CD4-positive, CD25-positive, alpha-beta regulatory T cell (primary cell): Measurements from ENCODE around the gene AEN. TPM values are rescaled to one million over a fixed set of nuclear protein-coding genes. Genes with fewer than 3 reads are reported as not detected.

Experiments
- ATAC-seq, 2 donors: fragments of 150-1000 bp; cut with Tn5 transposase; one replicate each; pipeline ENCODE4 v1.10.0; 2021; ENCODE audit warnings: low read depth in 2 of 2, moderate number of reproducible peaks in 2 of 2, moderate library complexity in 1 of 2
- DNase-seq, 3 donors: peaks; one replicate each; pipeline versions ENCODE4 v3.0.0 to v3.0.0-alpha.2; 2012 to 2022; ENCODE audit warnings: mixed read lengths in 1 of 3
- H3K27ac ChIP-seq: one replicate; pipeline ENCODE4 v1.7.0; 2013; ENCODE audit warnings: mild to moderate bottlenecking, low read length; ENCODE audit not compliant: insufficient read depth, poor library complexity, severe bottlenecking
- H3K27me3 ChIP-seq: one replicate; pipeline ENCODE4 v1.7.0; 2013; ENCODE audit warnings: low read length; ENCODE audit not compliant: control insufficient read depth, insufficient read depth
- H3K36me3 ChIP-seq: one replicate; pipeline ENCODE4 v1.7.0; 2013; ENCODE audit warnings: mild to moderate bottlenecking, low read length, moderate library complexity; ENCODE audit not compliant: control insufficient read depth, insufficient read depth
- H3K4me1 ChIP-seq: 2 replicates; pipeline ENCODE4 v1.7.0; 2013; ENCODE audit warnings: mild to moderate bottlenecking, low read length; ENCODE audit not compliant: insufficient read depth, control insufficient read depth, poor library complexity, severe bottlenecking
- H3K4me3 ChIP-seq: one replicate; pipeline ENCODE4 v1.7.0; 2013; ENCODE audit warnings: low read depth, mild to moderate bottlenecking, low read length, moderate library complexity
- H3K9me3 ChIP-seq, 2 experiments: 1 replicate in 1 of 2; 2 replicates in 1 of 2; pipeline ENCODE4 v1.7.0; 2013; ENCODE audit warnings: low read length in 2 of 2, mild to moderate bottlenecking in 1 of 2, moderate library complexity in 1 of 2; ENCODE audit not compliant: control insufficient read depth in 2 of 2
- H3K27ac Mint-ChIP-seq, 3 donors: one replicate each; pipeline ENCODE4 v1.8.0; 2020 to 2022; ENCODE audit warnings: mild to moderate bottlenecking in 3 of 3, mixed read lengths in 3 of 3, moderate library complexity in 2 of 3
- H3K27me3 Mint-ChIP-seq: one replicate; pipeline ENCODE4 v1.8.0; 2022; ENCODE audit warnings: mild to moderate bottlenecking, mixed read lengths
- H3K36me3 Mint-ChIP-seq: one replicate; pipeline ENCODE4 v1.8.0; 2020; ENCODE audit warnings: mixed read lengths
- H3K4me1 Mint-ChIP-seq, 4 donors: one replicate each; pipeline ENCODE4 v1.8.0; 2020 to 2022; ENCODE audit warnings: mixed read lengths in 4 of 4, mild to moderate bottlenecking in 1 of 4
- H3K4me3 Mint-ChIP-seq, 4 donors: one replicate each; pipeline ENCODE4 v1.8.0; 2020 to 2022; ENCODE audit warnings: mild to moderate bottlenecking in 4 of 4, mixed read lengths in 4 of 4, moderate library complexity in 3 of 4
- H3K9me3 Mint-ChIP-seq, 7 donors: one replicate each; pipeline ENCODE4 v1.8.0; 2020 to 2022; ENCODE audit warnings: mixed read lengths in 7 of 7, mild to moderate bottlenecking in 3 of 7, moderate library complexity in 2 of 7
- polyA plus RNA-seq, 4 donors: library from polyadenylated mRNA; unstranded; fragments of 300-500 nt; fragmentation: Illumina TruSeq; gene quantifications; one replicate each; pipeline ENCODE4 v1.2.3, GENCODE V29; 2021
- total RNA-seq: library from RNA; stranded (reverse); gene quantifications from one replicate; pipeline ENCODE4 v1.2.3, GENCODE V29; 2022

The AEN gene
- total RNA-seq, result 52.4 TPM
- 10 to 100 TPM; 28.7 to 37.7 (median 35.4) TPM for polyA plus RNA-seq

- Mint-ChIP-seq H3K4me1 (peaks cover 11 to 51% (median 38%) of the 10 kb centered on the region in 4 donors), H3K36me3 (no peaks in the 10 kb centered on the region), H3K9me3 (peaks cover 0 to 1% (median 0%) of the 10 kb centered on the region in 7 donors), H3K4me3 (peak within 1 kb of the TSS; percentile 90 to 96 (median 91)), H3K27ac (peak within 1 kb of the TSS; percentile 95 to 99 (median 98)), H3K27me3 (peaks cover 10% of the 10 kb centered on the region)
- DNase-seq, result peak; percentile 94 to 97 (median 96)
- Histone ChIP-seq H3K27me3 (no peaks in the 10 kb centered on the region), H3K9me3 (no peaks in the 10 kb centered on the region), H3K27ac (peak within 1 kb of the TSS; percentile 90), H3K36me3 (peaks cover 2% of the 10 kb centered on the region), H3K4me1 (peaks cover 54% of the 10 kb centered on the region), H3K4me3 (peak within 1 kb of the TSS; percentile 93)
- ATAC-seq, result peak; percentile 90 to 92
Measured at GRCh38 chr15:88620995-88621772, at the start of gene AEN. Gene AEN (plus strand): TSS chr15:88621340. CDS start chr15:88626210, 4,870 bp downstream.

GRCh38 chr15:88571852-88572259 is 49.3 kb upstream of the AEN start:
- H3K27ac Mint-ChIP-seq, result peak overlapping the region in 1 of 3 donors; percentile 58

GRCh38 chr15:88574077-88574476 is 47.1 kb upstream of the AEN start:
- Mint-ChIP-seq H3K9me3 (peaks cover 0 to 1% (median 0%) of the 10 kb centered on the region in 7 donors), H3K36me3 (no peaks in the 10 kb centered on the region), H3K4me1 (no peaks in the 10 kb centered on the region), H3K27me3 (peaks cover 13% of the 10 kb centered on the region), H3K4me3 (no peak overlapping the region), H3K27ac (no peak overlapping the region)
- Histone ChIP-seq H3K9me3 (no peaks in the 10 kb centered on the region), H3K36me3 (no peaks in the 10 kb centered on the region), H3K27ac (no peak overlapping the region), H3K4me3 (no peak overlapping the region), H3K27me3 (peaks cover 3% of the 10 kb centered on the region), H3K4me1 (no peaks in the 10 kb centered on the region)
- ATAC-seq (no peak), DNase-seq (no peak)

More at GRCh38 chr15:88571852-88572259, 49.3 kb upstream of the AEN start:
- Mint-ChIP-seq H3K4me1 (no peaks in the 10 kb centered on the region), H3K4me3 (peak overlapping the region in 1 of 4 donors; percentile 54), H3K27me3 (peaks cover 12% of the 10 kb centered on the region), H3K9me3 (peaks cover 0 to 3% (median 0%) of the 10 kb centered on the region in 7 donors), H3K36me3 (no peaks in the 10 kb centered on the region)
- Histone ChIP-seq H3K27ac (no peak overlapping the region), H3K4me1 (no peaks in the 10 kb centered on the region), H3K9me3 (no peaks in the 10 kb centered on the region), H3K27me3 (peaks cover 3% of the 10 kb centered on the region), H3K36me3 (no peaks in the 10 kb centered on the region), H3K4me3 (no peak overlapping the region)
- DNase-seq (no peak), ATAC-seq (no peak)

GRCh38 chr15:88574655-88575054 is 46.5 kb upstream of the AEN start:
- Mint-ChIP-seq H3K4me1 (no peaks in the 10 kb centered on the region), H3K4me3 (no peak overlapping the region), H3K36me3 (no peaks in the 10 kb centered on the region), H3K27ac (no peak overlapping the region), H3K9me3 (peaks cover 0 to 1% (median 0%) of the 10 kb centered on the region in 7 donors), H3K27me3 (peaks cover 17% of the 10 kb centered on the region)
- Histone ChIP-seq H3K4me3 (no peak overlapping the region), H3K4me1 (no peaks in the 10 kb centered on the region), H3K27me3 (peaks cover 3% of the 10 kb centered on the region), H3K36me3 (no peaks in the 10 kb centered on the region), H3K27ac (no peak overlapping the region), H3K9me3 (no peaks in the 10 kb centered on the region)
- no peak for DNase-seq
- no peak for ATAC-seq

GRCh38 chr15:88579322-88579721 is 41.8 kb upstream of the AEN start:
- no peaks in the 10 kb centered on the region for H3K9me3 ChIP-seq
- DNase-seq (no peak), ATAC-seq (no peak)
- Mint-ChIP-seq H3K36me3 (no peaks in the 10 kb centered on the region), H3K4me1 (no peaks in the 10 kb centered on the region), H3K27ac (no peak overlapping the region), H3K9me3 (peaks cover 0 to 1% (median 0%) of the 10 kb centered on the region in 7 donors), H3K4me3 (no peak overlapping the region), H3K27me3 (peaks cover 11% of the 10 kb centered on the region)
- H3K4me1 ChIP-seq, result no peaks in the 10 kb centered on the region
- H3K27ac ChIP-seq, result no peak overlapping the region
- H3K4me3 ChIP-seq, result no peak overlapping the region
- H3K36me3 ChIP-seq, result no peaks in the 10 kb centered on the region
- peaks cover 8% of the 10 kb centered on the region for H3K27me3 ChIP-seq

GRCh38 chr15:88580532-88580931 is 40.6 kb upstream of the AEN start:
- H3K4me3 ChIP-seq, result no peak overlapping the region
- no peaks in the 10 kb centered on the region for H3K36me3 Mint-ChIP-seq
- no peaks in the 10 kb centered on the region for H3K36me3 ChIP-seq
- H3K9me3 ChIP-seq, result no peaks in the 10 kb centered on the region
- ATAC-seq (no peak), DNase-seq (no peak)
- H3K9me3 Mint-ChIP-seq, result peaks cover 0 to 1% (median 0%) of the 10 kb centered on the region in 7 donors
- H3K4me1 Mint-ChIP-seq, result no peaks in the 10 kb centered on the region
- no peak overlapping the region for H3K27ac Mint-ChIP-seq
- no peaks in the 10 kb centered on the region for H3K4me1 ChIP-seq
- H3K27ac ChIP-seq, result no peak overlapping the region
- no peak overlapping the region for H3K4me3 Mint-ChIP-seq
- peaks cover 11% of the 10 kb centered on the region for H3K27me3 Mint-ChIP-seq
- peaks cover 8% of the 10 kb centered on the region for H3K27me3 ChIP-seq

- H3K36me3 ChIP-seq, result no peaks in the 10 kb centered on the region
- peaks cover 0 to 3% of the 10 kb centered on the region in 2 experiments for H3K9me3 ChIP-seq
- DNase-seq (no peak), ATAC-seq (no peak)
- Mint-ChIP-seq H3K27ac (no peak overlapping the region), H3K27me3 (peaks cover 20% of the 10 kb centered on the region), H3K4me3 (no peak overlapping the region), H3K4me1 (no peaks in the 10 kb centered on the region), H3K36me3 (no peaks in the 10 kb centered on the region), H3K9me3 (no peaks in the 10 kb centered on the region)
- H3K27me3 ChIP-seq, result peaks cover 5% of the 10 kb centered on the region
- H3K4me1 ChIP-seq, result no peaks in the 10 kb centered on the region
- H3K4me3 ChIP-seq, result no peak overlapping the region
- H3K27ac ChIP-seq, result no peak overlapping the region
Measured at GRCh38 chr15:88586401-88587162, 34.6 kb upstream of the AEN start.
